Activated CD8-positive, alpha-beta memory T cell treated with anti-CD3 and anti-CD28 coated beads, Interleukin-2, amount 50 U/mL, for 24 hours (primary cell): ENCODE results near the gene MAP2K3.

Experiments used
- DNase-seq: peaks from one replicate; pipeline ENCODE4 v3.0.0-alpha.2; 2020; ENCODE audit errors: extremely low read depth

MAP2K3 gene

DNA sequence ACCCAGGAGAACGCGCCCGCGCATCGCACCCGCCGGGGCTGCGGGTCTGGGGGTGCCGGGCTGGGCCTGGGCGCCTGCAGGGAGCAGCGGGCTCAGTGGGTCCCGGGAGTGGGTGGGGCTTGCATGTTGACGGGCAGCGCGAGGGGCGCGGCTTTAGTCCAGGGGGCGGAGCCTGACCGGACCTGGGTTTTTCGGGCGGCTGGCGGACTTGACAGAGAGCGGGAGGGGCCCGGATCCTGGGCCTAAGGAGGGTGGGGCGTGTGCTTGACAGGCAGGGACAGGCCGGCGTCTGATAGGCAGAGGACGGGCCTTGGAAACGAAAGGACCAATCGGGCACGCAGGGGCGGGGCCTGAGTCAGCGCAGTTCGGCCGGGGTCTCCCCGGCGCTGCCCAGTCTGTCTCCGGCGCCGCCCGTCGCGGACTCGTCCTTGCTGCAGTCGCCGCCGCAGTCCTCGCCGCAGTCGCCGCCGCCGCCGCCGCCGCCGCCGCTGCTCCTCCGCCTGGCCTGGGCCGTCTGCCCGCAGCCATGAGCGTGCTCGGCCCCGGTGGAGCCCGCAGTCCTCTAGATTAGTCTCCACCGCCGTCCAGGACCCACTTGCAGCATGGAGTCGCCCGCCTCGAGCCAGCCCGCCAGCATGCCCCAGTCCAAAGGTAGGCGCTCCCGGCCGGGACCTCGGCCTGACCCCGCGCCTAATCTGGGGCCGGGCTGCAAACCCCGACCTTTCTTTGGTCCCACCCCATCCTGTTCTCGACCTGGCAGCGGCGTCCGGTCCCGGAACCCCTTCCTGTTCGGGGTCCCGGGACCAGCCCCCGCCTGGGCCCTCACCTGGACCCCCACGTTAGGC, at the start of gene MAP2K3:
Gene MAP2K3, plus strand, starts transcription at position 393 of the 845 bp plus-strand sequence. Its CDS starts 210 bp downstream, at position 603.
- peak; percentile 91 for DNase-seq

DNA sequence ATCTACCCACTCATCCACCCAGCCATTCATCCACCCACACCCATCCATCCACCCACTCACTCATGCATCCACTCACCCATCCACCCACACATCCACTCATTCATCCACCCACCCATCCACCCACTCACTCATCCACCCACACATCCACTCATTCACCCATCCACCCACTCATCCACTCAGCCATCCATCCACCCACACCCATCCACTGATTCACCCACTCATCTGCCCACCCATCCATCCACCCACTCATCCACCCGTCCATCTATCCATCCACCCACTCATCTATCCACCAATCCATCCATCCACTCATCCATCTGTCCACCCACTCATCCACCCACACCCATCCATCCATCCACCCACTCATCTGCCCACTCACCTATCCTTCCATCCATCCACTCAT, 48.6 kb upstream of the MAP2K3 start:
- DNase-seq, result no peak

DNA sequence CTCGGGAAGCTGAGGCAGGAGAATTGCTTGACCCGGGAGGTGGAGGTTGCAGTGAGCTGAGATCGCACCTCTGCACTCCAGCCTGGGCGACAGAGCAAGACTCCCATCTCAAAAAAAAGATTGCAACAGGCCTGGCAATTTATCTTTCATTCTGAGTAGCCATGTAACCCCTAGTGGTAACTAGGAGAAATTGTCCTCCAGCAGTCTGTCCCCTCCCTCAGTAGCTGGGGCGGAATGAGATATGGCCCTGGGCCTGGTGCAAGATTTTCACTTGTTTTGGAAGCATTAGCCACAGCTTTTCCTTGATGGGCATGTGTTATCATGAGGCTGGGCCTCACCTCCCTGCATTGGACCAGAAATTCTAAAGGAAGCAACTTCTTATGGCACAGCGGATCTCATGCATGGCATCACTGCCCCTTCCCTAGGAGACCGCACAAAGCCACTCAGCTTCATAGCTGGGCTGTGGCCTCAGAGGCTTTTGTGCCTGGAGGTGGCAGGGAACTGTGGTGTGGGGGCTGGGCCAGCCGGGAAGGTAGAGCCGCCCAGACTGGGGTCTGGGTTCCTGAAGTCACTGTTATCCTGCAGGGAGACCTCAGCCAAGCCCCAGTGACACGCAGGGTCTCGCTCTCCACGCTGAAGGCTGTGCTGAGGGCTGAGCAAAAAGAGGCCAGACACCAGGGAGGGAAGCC, 44.7 kb upstream of the MAP2K3 start:
- DNase-seq, result no peak

DNA sequence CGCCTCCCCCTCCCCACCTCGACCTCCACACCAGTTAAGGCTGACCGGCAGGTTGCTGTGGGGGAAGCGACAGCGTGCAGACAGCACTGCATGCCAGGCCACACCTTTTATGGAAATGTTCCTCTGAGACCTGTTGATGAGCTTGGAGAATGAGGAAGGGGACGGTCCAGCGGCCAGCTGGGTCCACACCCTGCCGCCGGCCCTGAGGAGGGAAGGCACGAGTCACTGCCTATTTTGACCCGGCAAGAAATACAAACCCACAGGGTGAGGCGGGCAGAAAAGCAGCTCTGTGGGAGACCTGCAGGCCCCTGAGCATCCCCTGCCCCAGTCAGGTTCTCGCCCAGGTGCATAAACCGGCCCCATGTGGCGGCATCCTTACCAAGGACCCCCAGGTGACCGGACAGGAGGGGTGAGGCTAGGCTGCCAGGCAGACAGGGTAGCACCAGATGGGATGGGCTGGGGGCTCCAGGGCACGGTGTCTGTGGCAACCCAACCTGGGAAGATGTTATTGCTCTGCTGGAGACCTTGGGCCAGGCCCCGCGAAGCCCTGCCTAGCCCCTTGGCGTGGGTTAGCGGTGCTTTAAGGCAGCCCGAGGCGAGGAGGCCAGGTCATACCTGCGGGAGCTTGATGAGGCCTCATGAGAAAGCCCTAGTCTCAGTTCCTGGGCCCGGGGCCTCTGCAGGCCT, 44.0 kb upstream of the MAP2K3 start:
- DNase-seq, result no peak

DNA sequence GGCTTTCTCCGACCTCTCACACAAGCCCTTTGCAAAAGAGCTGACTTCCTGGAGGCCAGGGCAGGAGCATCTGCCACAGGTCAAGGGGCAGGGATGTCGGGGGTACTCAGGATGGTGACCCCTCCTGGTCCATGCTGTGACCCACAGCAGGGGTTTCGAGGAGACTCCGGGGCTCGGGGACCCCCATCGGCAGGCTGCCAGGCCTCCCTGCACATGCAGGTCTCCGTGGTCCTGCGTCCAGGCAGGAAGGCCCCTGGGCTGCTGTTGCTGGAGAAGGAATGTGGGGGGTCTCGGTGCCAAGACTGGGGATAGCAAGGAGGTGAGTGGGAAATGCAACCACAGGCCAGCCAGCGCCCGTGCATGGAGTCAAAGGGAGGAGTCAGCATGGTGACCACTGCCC, 42.9 kb upstream of the MAP2K3 start:
- no peak for DNase-seq

DNA sequence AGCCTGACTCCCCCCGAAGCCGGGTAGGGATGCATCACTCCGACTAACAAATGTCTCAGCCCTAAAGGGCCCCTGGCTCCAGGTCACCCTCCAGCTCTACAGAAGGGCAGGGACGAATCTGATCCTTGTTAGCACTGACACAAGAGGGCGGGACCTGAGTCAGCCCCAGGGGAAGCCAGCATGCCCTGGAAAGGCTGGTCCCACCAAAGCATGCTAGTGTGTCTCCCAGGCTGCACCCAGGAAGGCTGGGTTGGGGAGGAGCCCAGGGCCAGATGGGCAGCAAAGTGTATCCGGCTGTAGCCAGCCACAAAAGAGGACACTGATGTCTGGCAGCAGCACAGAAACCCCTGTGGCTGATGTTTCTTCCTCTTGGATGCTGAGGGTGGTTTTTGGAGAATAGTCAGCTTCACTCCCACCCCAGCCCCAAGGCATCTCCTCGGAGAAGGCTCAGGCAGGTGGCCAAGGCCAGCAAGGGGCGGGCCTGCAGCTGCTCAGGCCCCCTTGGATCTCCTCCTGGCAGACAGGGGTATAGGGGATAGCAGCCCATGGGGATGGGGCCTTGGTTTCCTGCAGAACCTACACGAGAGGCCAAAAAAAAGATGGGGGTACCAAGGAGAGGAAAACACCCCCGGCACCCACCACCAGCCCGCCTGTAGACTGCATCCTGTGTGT, 42.3 kb upstream of the MAP2K3 start:
- no peak for DNase-seq

DNA sequence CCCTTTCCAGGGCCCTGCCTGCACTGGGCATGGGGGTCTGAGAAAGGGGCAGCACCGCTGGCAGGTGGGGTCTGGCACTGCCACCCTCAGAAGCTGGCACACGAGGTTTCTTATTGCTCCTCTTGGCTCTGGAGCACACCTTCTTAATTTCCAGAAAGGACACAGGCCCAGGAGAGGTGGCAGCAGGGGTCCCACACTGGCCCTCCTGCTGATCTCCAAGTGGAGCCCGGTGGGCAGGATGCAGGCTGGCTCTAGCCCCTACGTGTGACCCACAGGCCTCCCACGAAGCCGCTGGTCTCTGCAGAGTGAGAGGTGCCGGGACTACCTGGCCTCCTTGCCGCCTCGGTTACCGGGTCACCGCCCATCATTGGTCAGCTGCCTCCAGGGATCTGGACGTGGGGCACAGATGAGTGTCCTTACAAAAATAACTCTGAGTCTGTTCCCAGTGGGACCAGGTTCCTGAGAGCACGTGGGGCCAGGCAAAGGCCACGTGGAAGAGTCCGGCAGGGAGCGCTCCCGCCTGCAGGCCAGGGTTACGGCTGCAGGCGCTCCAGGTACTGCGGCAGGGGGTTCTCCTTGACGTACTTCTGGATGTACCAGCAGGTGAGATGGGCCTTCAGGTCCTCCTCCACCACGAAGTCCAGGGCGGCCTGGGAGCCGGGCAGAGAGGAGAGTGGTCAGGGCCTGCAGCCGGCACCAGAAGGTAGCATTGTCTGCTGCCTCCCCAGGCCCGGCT, 41.6 kb upstream of the MAP2K3 start:
- DNase-seq, result no peak

DNA sequence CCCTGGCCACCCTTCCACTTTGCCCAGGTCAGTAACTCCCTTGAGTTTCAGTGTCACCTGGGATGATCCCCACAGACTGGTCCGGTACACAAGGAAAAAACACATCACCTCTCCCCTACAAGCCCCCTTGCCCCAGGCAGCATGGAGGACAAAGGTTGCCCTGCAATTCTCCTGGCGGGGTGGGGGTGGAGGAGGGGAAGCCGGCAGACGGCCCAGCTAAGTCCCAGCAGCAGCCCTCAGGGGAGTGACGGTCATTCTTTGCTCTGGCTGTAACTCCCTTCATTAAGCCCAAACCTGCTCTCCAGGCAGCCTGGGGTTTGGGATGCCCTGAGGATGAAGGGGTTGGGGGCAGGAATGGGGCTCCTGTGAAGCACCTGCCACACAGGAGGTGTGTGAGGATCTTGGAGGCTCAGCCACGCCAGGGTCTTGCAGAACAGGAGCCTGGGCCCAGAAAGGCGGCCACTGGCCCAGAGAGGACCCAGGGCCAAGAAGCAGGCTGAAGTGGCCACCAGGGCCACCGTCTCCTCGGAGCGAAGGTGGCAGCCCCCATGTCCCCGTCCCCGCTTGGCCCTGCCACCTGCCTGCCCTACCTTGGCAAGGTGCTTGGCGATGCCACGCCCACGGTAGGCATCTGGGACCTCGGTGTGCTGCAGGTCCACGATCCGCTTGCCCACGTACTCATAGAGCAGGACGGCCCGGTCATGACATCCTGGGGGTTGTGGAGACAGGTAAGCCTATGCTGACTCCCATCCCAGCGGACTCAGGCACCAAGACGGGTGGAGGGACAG, 40.8 kb upstream of the MAP2K3 start:
- no peak for DNase-seq

DNA sequence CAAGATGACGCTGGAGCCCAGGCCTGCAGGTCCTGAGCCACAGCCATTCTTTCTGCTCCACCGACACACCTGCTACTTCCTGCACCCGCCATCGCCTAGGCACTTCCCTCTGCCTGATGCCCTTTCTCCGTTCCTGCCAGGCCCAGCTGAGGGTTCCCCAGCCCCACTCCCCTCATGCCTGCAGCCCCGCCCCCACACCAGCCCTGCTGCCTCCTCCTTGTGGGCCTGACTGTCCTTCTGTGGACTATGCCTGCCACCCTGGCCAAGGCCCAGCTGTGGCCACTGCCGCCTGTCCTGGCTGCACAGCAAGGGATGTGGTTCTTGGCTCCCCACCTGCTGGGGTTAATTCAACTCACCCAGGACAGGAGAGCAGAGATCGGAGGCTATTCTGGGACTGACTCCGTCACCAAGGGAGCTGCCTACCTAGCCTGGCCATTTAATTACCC, 38.8 kb upstream of the MAP2K3 start:
- DNase-seq, result no peak

DNA sequence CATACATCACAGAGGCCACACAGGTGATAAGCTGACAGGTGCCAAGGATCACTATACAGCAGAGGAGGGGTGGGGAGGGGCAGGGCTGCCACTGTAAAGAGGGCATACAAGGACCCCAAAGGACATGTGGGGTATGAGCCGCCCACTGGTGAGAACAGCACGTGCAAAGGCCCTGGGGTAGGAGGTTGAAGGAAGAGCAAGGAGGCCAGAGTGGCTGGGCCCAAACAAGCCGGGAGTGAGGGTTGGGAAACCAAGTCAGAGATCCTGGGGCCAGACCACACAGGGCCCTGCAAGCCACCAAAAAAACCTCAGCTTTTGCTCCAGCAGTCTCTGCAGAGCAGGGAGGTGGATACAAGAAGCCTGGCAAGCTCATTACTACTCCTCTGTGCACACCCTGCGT, 37.8 kb upstream of the MAP2K3 start:
- DNase-seq, result no peak

DNA sequence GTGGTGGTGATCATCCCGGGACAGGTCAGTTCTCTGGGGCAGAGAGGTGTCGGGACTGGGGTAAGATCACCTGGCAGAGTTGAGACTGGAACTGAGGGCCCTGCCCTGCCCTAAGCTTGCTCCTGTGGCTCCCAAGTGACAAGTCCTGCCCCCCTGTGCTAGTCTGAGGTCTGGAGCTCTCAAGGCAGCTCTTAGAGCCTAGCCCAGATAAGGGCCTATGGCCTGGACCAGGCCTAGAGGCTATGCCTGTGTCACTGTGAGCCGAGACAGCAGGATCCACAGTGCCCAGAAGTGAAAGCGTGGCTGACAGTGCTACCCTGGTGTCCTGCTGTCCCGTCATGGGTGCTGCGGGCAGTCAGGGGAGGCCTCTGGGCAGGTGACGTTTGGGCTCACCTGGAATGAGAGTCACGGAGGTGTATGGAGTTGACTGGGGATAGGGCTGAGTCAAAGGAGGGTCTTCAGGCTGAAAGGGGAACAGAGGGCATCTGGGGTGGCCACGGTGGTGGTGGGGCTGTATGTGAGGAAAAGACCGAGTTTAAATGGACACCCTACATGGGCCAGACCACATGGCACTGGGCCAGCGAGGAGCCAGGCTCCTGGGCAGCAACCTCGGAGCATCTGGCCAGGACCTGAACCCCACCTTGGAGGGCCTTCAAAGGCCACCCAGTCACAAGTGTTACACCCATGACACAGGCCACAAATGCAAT, 36.8 kb upstream of the MAP2K3 start:
- DNase-seq, result no peak

DNA sequence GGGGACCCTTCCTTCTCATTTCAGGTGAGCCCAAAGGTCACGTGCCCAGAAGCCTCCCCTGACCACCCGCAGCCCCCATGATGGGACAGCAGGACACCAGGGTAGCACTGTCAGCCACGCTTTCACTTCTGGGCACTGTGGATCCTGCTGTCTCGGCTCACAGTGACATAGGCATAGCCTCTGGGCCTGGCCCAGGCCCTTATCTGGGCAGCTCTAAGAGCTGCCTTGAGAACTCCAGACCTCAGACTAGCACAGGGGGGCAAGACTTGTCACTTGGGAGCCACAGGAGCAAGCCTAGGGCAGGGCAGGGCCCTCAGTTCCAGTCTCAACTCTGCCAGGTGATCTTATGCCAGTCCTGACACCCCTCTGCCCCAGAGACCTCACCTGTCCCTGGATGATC, 36.0 kb upstream of the MAP2K3 start:
- DNase-seq, result no peak

DNA sequence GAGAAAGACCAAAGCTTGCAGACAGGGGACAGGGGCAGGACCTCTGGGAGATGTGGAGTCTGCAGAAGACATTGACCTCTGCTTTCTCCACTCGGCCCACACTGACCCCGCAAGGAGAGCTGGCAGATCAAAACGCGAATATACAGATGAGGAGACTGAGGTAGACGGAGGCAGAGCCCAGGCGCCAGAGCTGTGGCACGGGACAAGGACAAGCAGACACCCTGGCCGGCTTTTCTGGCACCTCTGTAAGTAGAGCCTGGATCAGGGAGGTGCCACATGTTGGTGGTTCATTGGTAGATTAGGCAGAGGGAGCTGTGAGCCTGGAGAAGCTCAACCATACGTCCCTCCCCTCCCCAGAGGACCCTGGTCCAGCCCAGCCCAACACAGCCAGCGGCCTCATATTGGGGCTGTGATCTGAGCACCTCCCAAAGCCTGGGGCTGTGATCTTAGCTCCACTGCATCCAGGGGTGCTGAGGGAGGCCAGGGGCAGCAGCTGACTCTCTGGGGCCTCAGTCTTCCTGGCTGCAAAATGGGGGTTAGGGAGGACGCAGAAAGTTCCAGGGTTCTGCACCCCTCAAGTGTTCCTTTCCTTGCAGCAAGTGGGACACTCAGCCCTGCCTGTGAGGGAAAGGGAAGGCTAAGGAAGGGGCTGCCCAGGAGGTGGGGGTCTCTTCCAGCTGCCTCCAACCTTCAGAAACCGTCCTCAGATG, 35.3 kb upstream of the MAP2K3 start:
- DNase-seq, result no peak

DNA sequence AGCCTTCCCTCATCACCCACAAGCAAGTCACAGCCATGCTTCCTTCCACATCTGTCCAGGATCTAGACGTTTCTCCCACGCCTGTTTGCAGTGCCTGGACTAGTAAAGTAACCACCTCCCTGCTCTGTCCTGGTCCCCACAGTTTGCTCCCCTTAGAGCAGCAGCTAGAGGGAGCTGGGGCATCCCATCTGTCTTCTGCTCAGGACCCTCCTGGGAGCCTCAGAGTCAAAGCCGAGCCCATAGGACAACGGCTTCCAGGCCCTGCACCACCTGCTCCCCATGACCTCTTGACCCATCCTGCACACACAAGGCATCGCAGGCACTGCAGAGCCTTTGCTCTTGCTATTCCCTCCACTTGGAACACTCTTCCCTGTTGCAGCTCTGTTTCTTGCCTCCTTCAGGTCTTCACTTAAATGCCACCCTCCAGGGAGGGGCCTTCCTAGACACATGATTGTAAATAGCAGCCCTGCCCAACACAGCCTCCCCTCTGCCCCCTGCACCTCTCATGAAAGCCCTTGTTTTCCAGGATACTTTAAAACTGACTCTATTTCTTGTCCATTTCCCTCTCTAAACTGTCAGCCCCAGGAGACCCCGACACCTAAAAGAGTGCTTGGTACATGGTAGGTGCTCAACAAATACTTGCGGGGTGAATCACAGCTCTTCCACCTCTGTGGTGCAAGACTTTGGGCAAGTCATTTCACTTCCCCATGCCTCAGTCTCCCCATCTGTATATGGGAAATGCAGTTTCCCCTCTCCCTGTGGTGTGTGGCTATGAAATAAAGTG, 34.4 kb upstream of the MAP2K3 start:
- no peak for DNase-seq

DNA sequence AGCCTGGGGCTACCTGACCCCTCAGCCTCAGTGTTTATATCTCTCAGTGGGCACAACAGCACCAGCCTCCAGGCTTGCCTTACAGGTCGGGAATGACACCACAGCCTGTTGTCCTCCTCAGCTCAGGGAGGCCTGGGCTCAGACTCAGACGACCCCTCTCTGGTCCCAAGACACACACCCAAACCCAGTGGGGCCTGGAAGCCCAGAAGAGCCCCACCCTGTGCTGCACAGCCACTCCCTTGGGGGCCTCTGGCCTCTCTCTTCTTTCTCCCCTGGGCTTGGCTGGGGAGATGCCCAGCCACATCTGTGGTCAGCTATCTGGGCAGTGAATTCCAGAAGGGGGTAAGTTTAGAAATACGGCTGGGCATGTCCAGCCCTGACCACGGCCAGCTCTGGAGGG, 33.7 kb upstream of the MAP2K3 start:
- no peak for DNase-seq

DNA sequence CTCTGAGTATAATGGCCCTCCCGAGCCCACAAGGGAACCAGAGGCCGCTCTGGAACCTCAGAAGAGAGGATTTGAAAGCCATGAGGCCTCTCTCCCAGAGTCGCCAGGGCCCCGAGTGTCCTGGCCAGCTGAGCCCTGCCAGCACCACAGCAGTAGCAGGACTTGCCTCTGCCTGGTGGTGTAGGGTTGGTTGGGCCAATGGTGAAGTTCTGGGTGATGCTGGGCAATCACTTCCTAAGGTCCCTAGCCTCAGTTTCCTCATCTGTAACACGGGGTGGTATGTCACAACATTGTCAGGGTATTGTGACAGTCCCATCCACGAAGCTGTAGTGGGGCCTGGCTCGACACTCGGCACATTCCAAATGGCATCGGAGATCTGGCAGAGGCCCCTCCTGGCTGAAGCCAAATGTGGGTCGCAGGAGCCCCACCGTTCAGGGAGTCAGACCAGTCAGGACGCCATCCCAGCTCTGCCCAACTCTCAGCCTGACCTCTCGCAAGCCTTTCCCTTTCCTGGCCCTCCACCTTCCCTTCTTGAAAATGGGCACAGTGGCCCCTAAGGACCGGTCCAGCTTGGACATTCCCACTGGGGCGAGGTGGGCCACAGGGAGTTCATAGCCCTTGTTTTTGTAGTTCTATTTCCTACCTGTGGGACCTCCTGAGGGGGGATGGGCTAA, 33.0 kb upstream of the MAP2K3 start:
- no peak for DNase-seq

DNA sequence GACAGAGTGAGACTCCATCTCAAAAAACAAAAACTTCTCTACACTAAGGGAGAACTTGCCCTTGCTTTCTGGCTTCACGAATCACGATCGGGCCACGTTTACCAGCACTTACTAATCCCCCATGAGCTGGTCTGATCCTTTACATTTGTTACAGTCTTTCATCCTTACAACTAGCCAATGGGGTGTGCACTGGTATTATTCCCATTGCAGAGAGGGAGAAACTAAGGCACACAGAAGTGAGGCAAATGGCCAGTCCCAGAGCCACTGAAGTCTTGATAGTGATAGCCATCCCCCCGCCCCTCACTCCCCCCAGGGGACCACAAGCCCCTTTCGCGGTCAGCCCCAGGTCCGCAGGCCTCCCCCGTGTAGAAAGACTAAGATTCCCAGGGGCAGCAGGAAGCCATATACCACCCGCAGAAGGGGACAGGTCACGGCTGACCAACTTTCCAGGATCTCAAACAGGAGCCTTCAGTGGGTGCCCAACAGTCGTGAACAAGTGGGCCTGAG, 32.2 kb upstream of the MAP2K3 start:
- DNase-seq, result no peak
